ENCODE data around the gene SLC6A8.
A peak's percentile ranks its signal among the peaks of the same experiment; 100 is the strongest.
"Not testable (repeated sequence)": the region's sequence is repeated elsewhere in the genome, so short reads cannot be mapped to it uniquely, and the experiment has no call there.

SLC6A8 gene

GRCh38 chrX:153672531-153673427, 14.9 kb upstream of the SLC6A8 start:
- DNase-seq = no peak

- DNase-seq = no peak
These were observed 14.1 kb upstream of the SLC6A8 start, which contains the start of gene PNCK for GRCh38 chrX:153673428-153674218. PNCK (minus strand) TSS chrX:153673813; CDS start chrX:153673076, 737 bp downstream.

- DNase-seq = no peak
These were observed 13.4 kb upstream of the SLC6A8 start for GRCh38 chrX:153674219-153674851.

- DNase-seq = peak in 1 of 3 donors; percentile 12
These were observed 6.6 kb upstream of the SLC6A8 start for GRCh38 chrX:153681175-153681574.

- not testable (repeated sequence) for DNase-seq
These were observed 4.2 kb upstream of the SLC6A8 start for GRCh38 chrX:153683486-153683885.

GRCh38 chrX:153684467-153685155, 3.1 kb upstream of the SLC6A8 start:
- DNase-seq = peak in 1 of 3 donors; percentile 1

- DNase-seq = no peak
These were observed 2.6 kb upstream of the SLC6A8 start for GRCh38 chrX:153685156-153685536.

- DNase-seq = peak; percentile 24 to 40 (median 34)
These were observed 1.7 kb upstream of the SLC6A8 start for GRCh38 chrX:153685751-153686696.

- no peak for DNase-seq
These were observed 1.0 kb upstream of the SLC6A8 start for GRCh38 chrX:153686711-153687110.

- peak in 1 of 3 donors; percentile 25 for DNase-seq
These were observed 345 bp downstream of the SLC6A8 start for GRCh38 chrX:153688071-153688470.

GRCh38 chrX:153688506-153688905, 780 bp downstream of the SLC6A8 start:
- peak in 1 of 3 donors; percentile 16 for DNase-seq

- DNase-seq = no peak
These were observed 1.3 kb downstream of the SLC6A8 start for GRCh38 chrX:153688911-153689590.

GRCh38 chrX:153689654-153690465, 2.1 kb downstream of the SLC6A8 start:
- DNase-seq = peak in 1 of 3 donors; percentile 17

GRCh38 chrX:153690466-153690865, 2.7 kb downstream of the SLC6A8 start:
- peak in 1 of 3 donors; percentile 1 for DNase-seq

GRCh38 chrX:153691032-153691827, 3.5 kb downstream of the SLC6A8 start:
- peak in 1 of 3 donors; percentile 11 for DNase-seq

GRCh38 chrX:153692003-153692402, 4.3 kb downstream of the SLC6A8 start:
- DNase-seq = peak in 1 of 3 donors; percentile 0

GRCh38 chrX:153692611-153693156, 5.0 kb downstream of the SLC6A8 start:
- DNase-seq = peak in 1 of 3 donors; percentile 12
